Osteoblast (primary cell): ENCODE data around the gene SCMH1. TPM values are rescaled to one million over a fixed set of nuclear protein-coding genes. Genes with fewer than 3 reads are reported as not detected.

Experiments
- DNase-seq: peaks from one replicate; pipeline ENCODE4 v3.0.0; 2011; ENCODE audit warnings: low spot score, mixed read lengths; ENCODE audit not compliant: insufficient read length; ENCODE audit errors: missing footprints
- H2AFZ ChIP-seq: 2 replicates; pipeline ENCODE4 v1.6.0; 2011; ENCODE audit warnings: mild to moderate bottlenecking, low read length
- H3K27ac ChIP-seq: 2 replicates; pipeline ENCODE4 v1.5.1; 2011; ENCODE audit warnings: mild to moderate bottlenecking, low read depth, low read length, moderate library complexity
- H3K27me3 ChIP-seq: 2 replicates; pipeline ENCODE4 v1.6.0; 2012; ENCODE audit warnings: mild to moderate bottlenecking, control low read depth, inconsistent platforms, low read length, moderate library complexity; ENCODE audit not compliant: insufficient read depth
- H3K36me3 ChIP-seq: 2 replicates; pipeline ENCODE4 v1.5.1; 2011; ENCODE audit warnings: mild to moderate bottlenecking, low read length, control low read depth, moderate library complexity; ENCODE audit not compliant: insufficient read depth
- H3K4me1 ChIP-seq: 2 replicates; pipeline ENCODE4 v1.5.1; 2011; ENCODE audit warnings: mild to moderate bottlenecking, low read length, control low read depth, moderate library complexity; ENCODE audit not compliant: insufficient read depth
- H3K4me2 ChIP-seq: 2 replicates; pipeline ENCODE4 v1.6.0; 2011; ENCODE audit warnings: mild to moderate bottlenecking, low read length; ENCODE audit not compliant: insufficient read depth
- H3K4me3 ChIP-seq: fragments of 200-600 bp; sonication (generic); 3 replicates; pipeline ENCODE4 v1.5.1; 2012; ENCODE audit warnings: mild to moderate bottlenecking, low read length, inconsistent platforms; ENCODE audit not compliant: insufficient read depth
- H3K79me2 ChIP-seq: 2 replicates; pipeline ENCODE4 v1.6.0; 2012; ENCODE audit warnings: mild to moderate bottlenecking, low read length, control low read depth, inconsistent platforms; ENCODE audit not compliant: insufficient read depth
- H3K9me3 ChIP-seq: 2 replicates; pipeline ENCODE4 v1.5.1; 2011; ENCODE audit warnings: low read depth, low read length, control low read depth
- H4K20me1 ChIP-seq: 2 replicates; pipeline ENCODE4 v1.6.0; 2012; ENCODE audit warnings: mild to moderate bottlenecking, low read length, control low read depth; ENCODE audit not compliant: insufficient read depth
- total RNA-seq: library from RNA; depleted of rRNA; stranded (reverse); fragments of >200 nt; gene quantifications from 2 replicates; pipeline ENCODE4 v1.2.3, GENCODE V29; 2012
- TF ChIP-seq, protein P1 (sequence below): IDR thresholded peaks from 2 replicates; pipeline ENCODE4 v1.5.1; 2011; ENCODE audit warnings: mild to moderate bottlenecking, low read depth, low read length, moderate library complexity; ENCODE audit errors: extremely low read depth

Gene SCMH1
- total RNA-seq, 1 donor = 33.7 TPM

DNA sequence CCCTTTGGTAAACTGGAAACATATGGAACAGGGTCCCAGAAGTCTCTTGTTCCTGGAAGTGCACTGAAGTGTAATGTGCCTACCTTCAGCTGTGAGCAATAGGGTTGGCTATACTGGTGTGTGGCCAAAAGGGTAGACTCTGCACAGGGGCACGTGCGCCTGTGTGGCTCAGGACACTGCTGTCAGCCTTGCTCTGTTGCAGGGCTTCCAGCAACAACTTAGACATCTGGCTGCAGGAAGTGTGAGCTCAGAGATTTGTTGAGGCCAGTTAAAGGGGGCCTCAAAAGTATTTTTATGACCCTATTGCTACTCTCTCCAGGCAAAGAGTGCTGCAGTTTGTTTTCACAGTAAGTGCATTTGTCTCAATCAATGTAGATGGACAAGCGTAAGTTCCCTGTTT is 255.2 kb downstream of the SCMH1 start:
- no peak for DNase-seq
- H3K79me2 ChIP-seq = peaks cover 88% of the 10 kb centered on the region

DNA sequence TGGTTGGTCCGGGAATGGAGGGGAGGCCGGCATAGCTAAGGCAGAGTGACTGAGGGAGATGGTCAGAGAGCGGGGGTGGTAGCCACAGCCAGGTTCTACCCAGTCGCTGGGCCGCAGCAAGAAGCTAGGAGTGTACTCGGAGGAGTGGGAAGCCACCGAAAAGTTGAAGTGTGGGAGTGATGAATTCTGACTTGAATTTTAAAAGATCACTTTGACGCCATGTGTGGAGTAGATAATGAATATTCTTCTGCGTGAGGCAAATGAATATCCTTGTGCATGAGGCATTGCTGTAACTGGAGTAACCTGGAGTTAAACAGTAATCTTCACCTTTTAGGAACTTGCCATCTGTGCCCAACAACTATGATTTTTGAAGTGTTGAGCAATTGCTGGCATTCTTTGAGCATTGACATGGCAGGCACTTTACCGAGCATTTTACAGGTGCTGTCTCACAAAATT is 255.8 kb downstream of the SCMH1 start:
- Histone ChIP-seq H3K4me3 (no peak overlapping the region), H3K27ac (no peak overlapping the region), H3K9me3 (no peaks in the 10 kb centered on the region), H2AFZ (no peak overlapping the region), H3K36me3 (peaks cover 75% of the 10 kb centered on the region), H3K27me3 (no peaks in the 10 kb centered on the region), H3K4me2 (no peak overlapping the region), H4K20me1 (peaks cover 19% of the 10 kb centered on the region), H3K79me2 (peaks cover 88% of the 10 kb centered on the region), H3K4me1 (peaks cover 36% of the 10 kb centered on the region)
- DNase-seq = no peak
- TF ChIP-seq, protein P1, sequence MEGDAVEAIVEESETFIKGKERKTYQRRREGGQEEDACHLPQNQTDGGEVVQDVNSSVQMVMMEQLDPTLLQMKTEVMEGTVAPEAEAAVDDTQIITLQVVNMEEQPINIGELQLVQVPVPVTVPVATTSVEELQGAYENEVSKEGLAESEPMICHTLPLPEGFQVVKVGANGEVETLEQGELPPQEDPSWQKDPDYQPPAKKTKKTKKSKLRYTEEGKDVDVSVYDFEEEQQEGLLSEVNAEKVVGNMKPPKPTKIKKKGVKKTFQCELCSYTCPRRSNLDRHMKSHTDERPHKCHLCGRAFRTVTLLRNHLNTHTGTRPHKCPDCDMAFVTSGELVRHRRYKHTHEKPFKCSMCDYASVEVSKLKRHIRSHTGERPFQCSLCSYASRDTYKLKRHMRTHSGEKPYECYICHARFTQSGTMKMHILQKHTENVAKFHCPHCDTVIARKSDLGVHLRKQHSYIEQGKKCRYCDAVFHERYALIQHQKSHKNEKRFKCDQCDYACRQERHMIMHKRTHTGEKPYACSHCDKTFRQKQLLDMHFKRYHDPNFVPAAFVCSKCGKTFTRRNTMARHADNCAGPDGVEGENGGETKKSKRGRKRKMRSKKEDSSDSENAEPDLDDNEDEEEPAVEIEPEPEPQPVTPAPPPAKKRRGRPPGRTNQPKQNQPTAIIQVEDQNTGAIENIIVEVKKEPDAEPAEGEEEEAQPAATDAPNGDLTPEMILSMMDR = no peak

More for the DNA sequence above, 255.2 kb downstream of the SCMH1 start:
- H3K4me3 ChIP-seq = no peak overlapping the region
- no peak overlapping the region for H2AFZ ChIP-seq
- TF ChIP-seq, protein P1 = no peak
- H3K4me1 ChIP-seq = peaks cover 30% of the 10 kb centered on the region
- H3K9me3 ChIP-seq = no peaks in the 10 kb centered on the region
- no peak overlapping the region for H3K4me2 ChIP-seq
- H3K27me3 ChIP-seq = no peaks in the 10 kb centered on the region
- H3K36me3 ChIP-seq = peaks cover 81% of the 10 kb centered on the region
- no peak overlapping the region for H3K27ac ChIP-seq
- peaks cover 17% of the 10 kb centered on the region for H4K20me1 ChIP-seq

DNA sequence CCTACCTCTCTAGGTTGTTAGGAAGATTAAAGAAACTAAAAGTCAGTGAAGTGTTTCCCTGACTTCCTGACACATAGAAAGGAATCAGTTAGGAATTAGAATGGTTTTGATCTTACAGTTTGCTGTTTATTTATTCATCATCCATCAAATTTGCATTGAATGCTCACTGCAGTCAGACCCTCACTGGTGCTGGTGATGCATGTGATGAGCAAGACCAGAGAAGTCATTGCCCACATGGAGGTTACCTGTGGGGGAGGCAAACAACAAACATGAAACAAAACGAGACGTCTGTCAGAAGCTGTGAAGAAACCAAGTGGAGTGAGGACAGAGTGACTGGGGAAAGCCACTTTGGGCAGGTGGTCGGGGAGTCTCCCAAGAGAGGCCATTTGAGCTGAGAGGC is 256.2 kb downstream of the SCMH1 start:
- no peaks in the 10 kb centered on the region for H3K27me3 ChIP-seq

DNA sequence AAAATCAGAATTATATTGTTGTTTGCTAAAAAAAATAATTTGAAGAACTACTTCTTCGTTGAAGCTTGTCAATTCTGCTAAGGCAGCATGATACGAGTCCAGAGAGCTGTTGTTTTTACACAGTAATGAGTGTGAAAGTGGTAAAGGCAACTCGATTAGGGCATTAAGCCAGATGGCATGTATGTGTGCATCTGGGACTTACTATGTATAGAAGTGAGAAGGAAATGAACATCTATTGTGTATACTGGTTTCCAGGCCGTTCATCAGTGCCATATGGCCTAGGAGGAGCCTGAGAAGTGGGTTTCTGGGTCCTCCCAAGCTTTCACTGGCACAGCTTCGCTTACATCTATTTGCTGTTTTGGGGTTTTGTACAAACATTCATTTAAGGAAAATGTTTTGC is 256.9 kb downstream of the SCMH1 start:
- peaks cover 63% of the 10 kb centered on the region for H3K36me3 ChIP-seq
- peaks cover 88% of the 10 kb centered on the region for H3K79me2 ChIP-seq
- no peak overlapping the region for H2AFZ ChIP-seq
- H3K27me3 ChIP-seq = no peaks in the 10 kb centered on the region
- H3K4me1 ChIP-seq = peaks cover 47% of the 10 kb centered on the region
- DNase-seq = no peak
- H3K4me2 ChIP-seq = no peak overlapping the region
- H4K20me1 ChIP-seq = peaks cover 21% of the 10 kb centered on the region
- no peak overlapping the region for H3K27ac ChIP-seq
- no peaks in the 10 kb centered on the region for H3K9me3 ChIP-seq
- no peak overlapping the region for H3K4me3 ChIP-seq
- TF ChIP-seq, protein P1 = no peak

More for the DNA sequence above, 256.2 kb downstream of the SCMH1 start:
- TF ChIP-seq, protein P1 = no peak
- Histone ChIP-seq H3K27ac (no peak overlapping the region), H3K4me1 (peaks cover 41% of the 10 kb centered on the region), H3K4me2 (no peak overlapping the region), H3K9me3 (no peaks in the 10 kb centered on the region), H2AFZ (no peak overlapping the region), H4K20me1 (peaks cover 22% of the 10 kb centered on the region), H3K4me3 (no peak overlapping the region), H3K36me3 (peaks cover 70% of the 10 kb centered on the region), H3K79me2 (peaks cover 88% of the 10 kb centered on the region)
- no peak for DNase-seq
